Measurements from ENCODE around the gene OLFM1.

- TF ChIP-seq FOXP2 (optimal IDR thresholded peaks at IDR 0.05; ENCODE audit: borderline replicate concordance, extremely low read depth, extremely low read length, insufficient read depth) (no peak), SIN3A (IDR thresholded peaks at IDR 0.05; ENCODE audit: borderline replicate concordance, insufficient read depth, low read length) (no peak), TAF1 (IDR thresholded peaks at IDR 0.05; ENCODE audit: borderline replicate concordance, insufficient read depth, low read length) (no peak)
Measured at GRCh38 chr9:135103931-135104639, 16.6 kb downstream of the OLFM1 start.

All from PFSK-1 (cell line).